ENCODE results near the gene RREB1. TPM values are rescaled to one million over a fixed set of nuclear protein-coding genes. Genes with fewer than 3 reads are reported as not detected.

The RREB1 gene
- total and polyA plus RNA-seq, 2 donors (not counting 3 experiments of a cell fraction or from before 2014, with no cell fraction given), result 3.7 to 33.0 TPM

- ChIA-PET POLR2A (no interaction called here), CTCF (no interaction called here)
- no peak overlapping the region for H3K4me3 ChIP-seq (replicated peaks in 1 of 3; ENCODE audit: insufficient read depth in 1 of 3, low read depth in 1 of 3, low read length in 3 of 3)
- H3K27ac ChIP-seq (ENCODE audit: insufficient read depth, low read depth, low read length), result no peak overlapping the region
- TF ChIP-seq EZH2 (IDR thresholded peaks at IDR 0.05; ENCODE audit: borderline replicate concordance, low read depth, low read length, severe bottlenecking) (no peak), MYC (IDR thresholded peaks at IDR 0.05; ENCODE audit: low read depth, low read length) (no peak), CTCF (IDR thresholded peaks at IDR 0.05; ENCODE audit: extremely low read depth in 1 of 2, insufficient read depth in 1 of 2, low read depth in 1 of 2, low read length in 2 of 2) (no peak), MAX (IDR thresholded peaks at IDR 0.05; ENCODE audit: insufficient read depth, insufficient read length) (no peak), POLR2AphosphoS5 (IDR thresholded peaks at IDR 0.05; ENCODE audit: insufficient read depth, low read depth, low read length) (no peak), JUN (IDR thresholded peaks at IDR 0.05; ENCODE audit: borderline replicate concordance, insufficient read depth, insufficient read length, low read depth) (no peak), FOS (IDR thresholded peaks at IDR 0.05; ENCODE audit: borderline replicate concordance, insufficient read depth, low read length) (no peak), GATA2 (IDR thresholded peaks at IDR 0.05; ENCODE audit: insufficient read depth, insufficient read length, low read depth, low read length) (no peak), POLR2A (IDR thresholded peaks at IDR 0.05; ENCODE audit: low read depth, low read length) (no peak)
- no peaks in the 10 kb centered on the region for H3K27me3 ChIP-seq (ENCODE audit: control insufficient read depth in 2 of 2, insufficient read depth in 2 of 2, low read length in 2 of 2)
- dilution Hi-C loops (cut with MboI; ENCODE audit: extremely low pct_ligation_motif_present, low sequenced_read_pairs), result no loop called here
- peaks cover 9 to 40% of the 10 kb centered on the region in 2 experiments for H3K36me3 ChIP-seq (ENCODE audit: control insufficient read depth in 2 of 2, extremely low read depth in 1 of 2, insufficient read depth in 2 of 2, low read length in 2 of 2)
- DNase-seq (ENCODE audit: low read depth, low spot score) (no peak), FAIRE-seq (no peak)
- no peaks in the 10 kb centered on the region for H4K20me1 ChIP-seq (replicated peaks; ENCODE audit: control insufficient read depth, extremely low read depth, insufficient read depth, low read length)
- H3K79me2 ChIP-seq (ENCODE audit: control insufficient read depth, insufficient read depth, low read length), result no peaks in the 10 kb centered on the region
- H3K9ac ChIP-seq (replicated peaks; ENCODE audit: extremely low read depth, insufficient read depth, low read length), result no peak overlapping the region
- H3K9me1 ChIP-seq (replicated peaks; ENCODE audit: control insufficient read depth, extremely low read depth, insufficient read depth, low read length), result no peaks in the 10 kb centered on the region
- H2AFZ ChIP-seq (ENCODE audit: low read depth, low read length), result no peak overlapping the region
- intact Hi-C loops (cut with micrococcal nuclease), result no loop called here
- no peaks in the 10 kb centered on the region for H3K4me1 ChIP-seq (ENCODE audit: control insufficient read depth, extremely low read depth, insufficient read depth, low read length)
- no TSS peak for BruUV-seq (replicated peaks)
- no peaks in the 10 kb centered on the region for H3K9me3 ChIP-seq (replicated peaks; ENCODE audit: control insufficient read depth, insufficient read depth, low read length)
- no peak overlapping the region for H3K4me2 ChIP-seq (ENCODE audit: insufficient read depth, low read length)
Observed at GRCh38 chr6:7215798-7216231, 108.1 kb downstream of the RREB1 start.

Measured in endothelial cell of umbilical vein (primary cell).